ENCODE results near the gene DBF4. TPM values are rescaled to one million over a fixed set of nuclear protein-coding genes. Genes with fewer than 3 reads are reported as not detected.

The DBF4 gene
- total RNA-seq, 1 experiment from 2014 or later: 48.8 TPM

DNA sequence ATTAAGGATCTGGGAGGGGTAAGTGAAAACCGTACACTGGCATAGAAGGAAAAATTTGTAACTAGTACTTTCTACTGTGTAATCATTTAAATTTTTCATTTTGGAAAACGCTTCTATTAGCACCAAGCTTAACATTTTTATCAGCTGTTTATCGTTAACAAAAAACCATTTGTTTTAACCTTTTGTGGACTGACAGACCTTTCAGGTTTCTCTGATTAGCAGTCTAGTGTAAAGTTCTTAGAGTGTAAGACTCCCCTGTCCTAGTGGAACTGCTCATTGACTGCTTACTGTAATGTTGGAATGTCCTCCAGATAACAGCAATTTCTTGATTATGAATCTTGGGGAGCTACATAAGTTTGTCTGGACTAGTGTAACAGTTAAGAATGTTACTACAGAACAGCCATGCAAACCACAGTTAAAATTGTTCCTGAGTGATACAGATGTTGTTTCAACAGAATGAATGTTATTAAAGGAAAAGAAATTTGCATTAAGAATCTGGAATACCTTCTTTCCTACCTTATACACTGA lies 2.0 kb downstream of the DBF4 start:
- H3K4me1 ChIP-seq (ENCODE audit: control insufficient read depth, insufficient read depth, low read length): peaks cover 19% of the 10 kb centered on the region
- peak overlapping the region; percentile 64 to 93; a peak in 3 of 4 replicates for H3K4me3 ChIP-seq (ENCODE audit: low read depth in 2 of 2, low read length in 2 of 2)
- in situ Hi-C loops (cut with HindIII; ENCODE audit: low pct_unique_long_range_greater_than_20kb, low sequenced_read_pairs): no loop called here
- no TSS peak for BruUV-seq (replicated peaks)
- TF ChIP-seq, protein P1, sequence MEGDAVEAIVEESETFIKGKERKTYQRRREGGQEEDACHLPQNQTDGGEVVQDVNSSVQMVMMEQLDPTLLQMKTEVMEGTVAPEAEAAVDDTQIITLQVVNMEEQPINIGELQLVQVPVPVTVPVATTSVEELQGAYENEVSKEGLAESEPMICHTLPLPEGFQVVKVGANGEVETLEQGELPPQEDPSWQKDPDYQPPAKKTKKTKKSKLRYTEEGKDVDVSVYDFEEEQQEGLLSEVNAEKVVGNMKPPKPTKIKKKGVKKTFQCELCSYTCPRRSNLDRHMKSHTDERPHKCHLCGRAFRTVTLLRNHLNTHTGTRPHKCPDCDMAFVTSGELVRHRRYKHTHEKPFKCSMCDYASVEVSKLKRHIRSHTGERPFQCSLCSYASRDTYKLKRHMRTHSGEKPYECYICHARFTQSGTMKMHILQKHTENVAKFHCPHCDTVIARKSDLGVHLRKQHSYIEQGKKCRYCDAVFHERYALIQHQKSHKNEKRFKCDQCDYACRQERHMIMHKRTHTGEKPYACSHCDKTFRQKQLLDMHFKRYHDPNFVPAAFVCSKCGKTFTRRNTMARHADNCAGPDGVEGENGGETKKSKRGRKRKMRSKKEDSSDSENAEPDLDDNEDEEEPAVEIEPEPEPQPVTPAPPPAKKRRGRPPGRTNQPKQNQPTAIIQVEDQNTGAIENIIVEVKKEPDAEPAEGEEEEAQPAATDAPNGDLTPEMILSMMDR (IDR thresholded peaks at IDR 0.05): no peak
- TF ChIP-seq POLR2AphosphoS5 (IDR thresholded peaks at IDR 0.05; ENCODE audit: low read depth, low read length) (no peak), TCF7L2 (IDR thresholded peaks at IDR 0.05; ENCODE audit: low read depth, low read length) (no peak), SIN3A (IDR thresholded peaks at IDR 0.05; ENCODE audit: borderline replicate concordance, insufficient read depth, low read depth, low read length) (no peak)
- TF ChIP-seq, protein P2, sequence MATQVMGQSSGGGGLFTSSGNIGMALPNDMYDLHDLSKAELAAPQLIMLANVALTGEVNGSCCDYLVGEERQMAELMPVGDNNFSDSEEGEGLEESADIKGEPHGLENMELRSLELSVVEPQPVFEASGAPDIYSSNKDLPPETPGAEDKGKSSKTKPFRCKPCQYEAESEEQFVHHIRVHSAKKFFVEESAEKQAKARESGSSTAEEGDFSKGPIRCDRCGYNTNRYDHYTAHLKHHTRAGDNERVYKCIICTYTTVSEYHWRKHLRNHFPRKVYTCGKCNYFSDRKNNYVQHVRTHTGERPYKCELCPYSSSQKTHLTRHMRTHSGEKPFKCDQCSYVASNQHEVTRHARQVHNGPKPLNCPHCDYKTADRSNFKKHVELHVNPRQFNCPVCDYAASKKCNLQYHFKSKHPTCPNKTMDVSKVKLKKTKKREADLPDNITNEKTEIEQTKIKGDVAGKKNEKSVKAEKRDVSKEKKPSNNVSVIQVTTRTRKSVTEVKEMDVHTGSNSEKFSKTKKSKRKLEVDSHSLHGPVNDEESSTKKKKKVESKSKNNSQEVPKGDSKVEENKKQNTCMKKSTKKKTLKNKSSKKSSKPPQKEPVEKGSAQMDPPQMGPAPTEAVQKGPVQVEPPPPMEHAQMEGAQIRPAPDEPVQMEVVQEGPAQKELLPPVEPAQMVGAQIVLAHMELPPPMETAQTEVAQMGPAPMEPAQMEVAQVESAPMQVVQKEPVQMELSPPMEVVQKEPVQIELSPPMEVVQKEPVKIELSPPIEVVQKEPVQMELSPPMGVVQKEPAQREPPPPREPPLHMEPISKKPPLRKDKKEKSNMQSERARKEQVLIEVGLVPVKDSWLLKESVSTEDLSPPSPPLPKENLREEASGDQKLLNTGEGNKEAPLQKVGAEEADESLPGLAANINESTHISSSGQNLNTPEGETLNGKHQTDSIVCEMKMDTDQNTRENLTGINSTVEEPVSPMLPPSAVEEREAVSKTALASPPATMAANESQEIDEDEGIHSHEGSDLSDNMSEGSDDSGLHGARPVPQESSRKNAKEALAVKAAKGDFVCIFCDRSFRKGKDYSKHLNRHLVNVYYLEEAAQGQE (IDR thresholded peaks at IDR 0.05; ENCODE audit: insufficient read depth in 1 of 2, low read depth in 2 of 2, low read length in 1 of 2): no peak
- intact Hi-C loops (cut with micrococcal nuclease; ENCODE audit: unreplicated experiment): loop anchor here (5.0 kb wide), 1 partner anchor 251 kb away; the partner anchor contains the start of gene RUNDC3B
- H3K9me3 ChIP-seq (ENCODE audit: control insufficient read depth, insufficient read depth, low read depth, low read length): no peaks in the 10 kb centered on the region
- ChIA-PET CTCF (no interaction called here), POLR2A (interaction anchor here (0.6 kb wide), 1 partner anchor 533 kb away, joined by 3 read pairs; no protein-coding TSS in a partner anchor)
- H3K36me3 ChIP-seq (ENCODE audit: control insufficient read depth, insufficient read depth, low read length): peaks cover 12% of the 10 kb centered on the region
- H3K27ac ChIP-seq (ENCODE audit: low read length): peak overlapping the region; percentile 94
- no peak for DNase-seq (ENCODE audit: low read depth, low spot score)
- no peak for ATAC-seq
- no peaks in the 10 kb centered on the region for H3K27me3 ChIP-seq (ENCODE audit: control insufficient read depth, insufficient read depth, low read length)

DNA sequence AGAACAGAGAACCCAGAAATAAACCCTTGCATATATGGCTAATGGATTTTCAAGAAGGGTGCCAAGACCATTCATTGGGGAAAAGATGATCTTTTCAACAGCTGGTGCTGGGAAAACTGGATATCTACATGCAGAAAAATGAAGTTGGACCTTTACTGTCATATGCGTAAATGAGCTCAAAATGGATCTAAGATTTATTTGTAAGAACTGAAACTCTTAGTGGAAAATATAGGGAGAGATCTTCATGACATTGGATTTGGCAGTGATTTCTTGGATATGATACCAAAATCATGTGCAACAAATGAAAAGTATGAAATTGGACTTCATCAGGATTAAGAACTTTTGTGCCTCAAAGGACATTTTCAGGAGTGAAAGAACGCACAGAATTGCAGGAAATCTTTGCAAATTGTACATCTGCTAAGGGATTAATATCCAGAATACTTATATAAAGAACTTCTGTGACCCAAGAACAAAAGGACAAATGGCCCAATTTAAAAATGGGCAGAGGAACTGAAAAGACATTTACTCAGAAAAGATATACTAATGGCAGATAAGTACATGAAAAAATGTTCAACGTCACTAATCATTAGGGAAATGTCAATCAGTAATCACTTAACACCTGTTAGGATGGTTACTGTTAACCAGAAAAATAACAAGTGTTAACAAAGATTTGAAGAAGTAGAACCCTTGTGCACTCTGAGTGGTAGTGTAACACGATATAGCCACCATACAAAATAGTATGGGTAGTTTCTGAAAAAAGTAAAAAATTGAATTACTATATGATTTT lies 6.1 kb downstream of the DBF4 start:
- in situ Hi-C loops (cut with HindIII; ENCODE audit: low pct_unique_long_range_greater_than_20kb, low sequenced_read_pairs) (no loop called here), intact Hi-C loops (cut with micrococcal nuclease; ENCODE audit: unreplicated experiment) (no loop called here)
- Histone ChIP-seq H3K9me3 (ENCODE audit: control insufficient read depth, insufficient read depth, low read depth, low read length) (no peaks in the 10 kb centered on the region), H3K4me1 (ENCODE audit: control insufficient read depth, insufficient read depth, low read length) (peaks cover 7% of the 10 kb centered on the region), H3K36me3 (ENCODE audit: control insufficient read depth, insufficient read depth, low read length) (peaks cover 36% of the 10 kb centered on the region), H3K27me3 (ENCODE audit: control insufficient read depth, insufficient read depth, low read length) (no peaks in the 10 kb centered on the region), H3K4me3 (ENCODE audit: low read depth in 2 of 2, low read length in 2 of 2) (no peak overlapping the region), H3K27ac (ENCODE audit: low read length) (no peak overlapping the region)
- no peak for TF ChIP-seq TCF7L2 (IDR thresholded peaks at IDR 0.05; ENCODE audit: low read depth, low read length)
- TF ChIP-seq, protein P2 (IDR thresholded peaks at IDR 0.05; ENCODE audit: insufficient read depth in 1 of 2, low read depth in 2 of 2, low read length in 1 of 2): no peak
- no peak for TF ChIP-seq SIN3A (IDR thresholded peaks at IDR 0.05; ENCODE audit: borderline replicate concordance, insufficient read depth, low read depth, low read length)
- POLR2A ChIA-PET: interaction anchor here (0.5 kb wide), 1 partner anchor 18 kb away, joined by 3 read pairs; no protein-coding TSS in a partner anchor
- CTCF ChIA-PET: no interaction called here
- DNase-seq (ENCODE audit: low read depth, low spot score): no peak
- ATAC-seq: no peak
- no TSS peak for BruUV-seq (replicated peaks)
